Astrocyte of the cerebellum (primary cell): ENCODE results near the gene DTX4.

Source experiments
- DNase-seq: peaks from one replicate; pipeline ENCODE4 v3.0.0-alpha.2; 2011; ENCODE audit warnings: low read depth
- H3K4me3 ChIP-seq: 2 replicates; pipeline ENCODE4 v1.5.1; 2011; ENCODE audit warnings: mild to moderate bottlenecking, low read depth, low read length, moderate library complexity
- CTCF ChIP-seq: IDR thresholded peaks from 2 replicates; pipeline ENCODE4 v1.5.1; 2012; ENCODE audit warnings: low read length, low read depth, moderate library complexity, mild to moderate bottlenecking; ENCODE audit errors: missing control alignments
- in situ Hi-C: cut with HindIII; loops from 2 replicates; pipeline ENCODE4 v1.10.0; 2017; ENCODE audit warnings: low sequenced_read_pairs

The DTX4 gene

DNA sequence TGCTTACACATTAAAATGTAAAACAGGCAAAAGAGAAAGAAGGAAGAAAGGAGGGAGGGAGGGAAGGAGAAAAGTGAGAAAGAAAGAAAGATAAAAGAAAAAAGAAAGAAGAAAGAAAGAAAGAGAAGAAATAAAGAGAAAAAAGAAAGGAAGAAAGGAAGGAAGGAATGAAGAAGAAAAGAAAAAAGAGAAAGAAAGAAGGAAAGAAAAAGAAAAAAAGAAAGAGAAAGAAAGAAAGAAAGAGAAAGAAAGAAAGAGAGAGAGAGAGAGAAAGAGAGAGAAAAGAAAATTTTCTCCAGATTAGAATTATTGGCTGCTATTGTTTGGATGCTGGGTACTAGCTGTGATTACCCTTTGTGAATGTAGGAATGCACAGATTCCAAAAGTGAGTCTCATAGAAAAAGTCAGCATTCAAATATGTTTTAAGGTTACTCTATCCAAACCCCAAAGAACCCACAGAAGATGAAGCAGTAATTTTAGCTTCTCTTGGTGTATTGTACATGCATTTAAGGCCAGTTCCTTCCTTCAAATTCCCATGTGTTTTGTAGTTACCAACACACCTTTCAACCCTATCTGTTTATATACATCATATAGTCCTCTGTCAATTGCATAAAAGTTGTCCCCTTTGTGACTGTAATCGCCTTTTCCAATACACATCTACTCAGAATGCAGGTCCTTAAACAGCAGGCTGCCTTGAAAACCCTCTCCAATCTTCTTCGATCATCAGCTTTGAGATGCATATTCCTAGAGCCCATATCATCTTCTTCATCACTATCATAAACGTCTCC lies 30.1 kb upstream of the DTX4 start:
- TF ChIP-seq CTCF, result no peak
- peak overlapping the region; percentile 82 for H3K4me3 ChIP-seq
- DNase-seq, result peak; percentile 8
- in situ Hi-C loops, result no loop called here

DNA sequence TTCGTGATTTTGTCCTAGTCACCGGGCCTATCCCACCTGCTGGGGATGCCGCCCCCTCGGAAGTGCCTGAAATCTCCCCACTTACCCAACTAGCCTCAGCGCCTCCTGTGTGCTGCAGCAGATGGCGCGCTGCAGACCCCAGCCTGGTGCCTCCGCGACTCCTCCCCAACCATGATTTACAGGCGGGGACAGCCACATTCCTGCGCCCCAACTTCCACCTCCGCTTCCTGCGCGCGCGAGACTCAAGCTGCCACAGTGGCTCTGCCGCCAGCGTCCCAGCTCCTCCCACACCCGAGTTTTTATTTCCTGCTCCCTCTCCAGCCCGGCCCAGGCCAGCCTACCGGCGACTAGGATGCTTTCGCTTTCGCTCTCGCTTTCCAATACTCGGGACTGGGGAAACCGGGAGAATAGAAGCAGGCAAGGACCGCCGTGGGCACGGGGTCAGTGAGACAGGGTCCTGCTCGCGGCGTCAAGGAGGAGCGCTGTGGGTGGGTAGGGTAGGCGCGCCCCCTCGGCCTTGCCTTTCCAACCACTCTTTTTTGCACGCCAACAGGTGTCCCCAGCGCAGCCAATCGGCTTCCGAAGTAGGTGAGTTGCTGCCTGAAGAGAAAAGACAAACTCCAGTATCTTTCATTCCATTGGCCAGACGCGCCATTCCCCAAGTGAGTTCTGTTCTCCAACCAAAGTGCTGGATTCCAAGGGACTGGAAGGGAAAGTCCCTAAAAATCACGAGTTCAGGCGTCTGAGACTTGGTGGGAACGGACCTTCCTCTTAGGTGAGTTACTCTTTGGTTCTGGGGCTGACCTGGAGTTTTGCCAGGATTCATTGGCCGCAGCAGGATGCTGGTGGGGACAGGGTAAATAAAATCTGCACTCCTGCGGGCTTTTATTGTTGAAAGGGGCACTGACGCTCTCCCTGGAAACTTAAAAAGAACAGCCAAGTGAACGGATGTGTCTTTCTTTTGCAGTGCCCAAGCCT lies 29.1 kb upstream of the DTX4 start, which contains the start of gene FAM111A:
Gene FAM111A (plus strand): TSS at position 327 of the 978 bp plus-strand sequence. CDS start 6,017 bp downstream, outside the sequence.
- peak; percentile 69 for DNase-seq
- in situ Hi-C loops, result no loop called here
- TF ChIP-seq CTCF, result peak; percentile 55
- H3K4me3 ChIP-seq, result peak within 1 kb of the TSS; percentile 82

GRCh38 chr11:59144096-59144495 lies 27.8 kb upstream of the DTX4 start:
- no peak for DNase-seq
- TF ChIP-seq CTCF, result no peak
- in situ Hi-C loops, result no loop called here
- H3K4me3 ChIP-seq, result peak overlapping the region; percentile 47

GRCh38 chr11:59144579-59145345 lies 27.2 kb upstream of the DTX4 start:
- in situ Hi-C loops, result no loop called here
- peak; percentile 9 for TF ChIP-seq CTCF
- peak overlapping the region; percentile 47 for H3K4me3 ChIP-seq
- DNase-seq, result peak; percentile 68

- in situ Hi-C loops, result no loop called here
- no peak for DNase-seq
- TF ChIP-seq CTCF, result no peak
- peak overlapping the region; percentile 47 for H3K4me3 ChIP-seq
These were observed 26.4 kb upstream of the DTX4 start for GRCh38 chr11:59145534-59145933.

DNA sequence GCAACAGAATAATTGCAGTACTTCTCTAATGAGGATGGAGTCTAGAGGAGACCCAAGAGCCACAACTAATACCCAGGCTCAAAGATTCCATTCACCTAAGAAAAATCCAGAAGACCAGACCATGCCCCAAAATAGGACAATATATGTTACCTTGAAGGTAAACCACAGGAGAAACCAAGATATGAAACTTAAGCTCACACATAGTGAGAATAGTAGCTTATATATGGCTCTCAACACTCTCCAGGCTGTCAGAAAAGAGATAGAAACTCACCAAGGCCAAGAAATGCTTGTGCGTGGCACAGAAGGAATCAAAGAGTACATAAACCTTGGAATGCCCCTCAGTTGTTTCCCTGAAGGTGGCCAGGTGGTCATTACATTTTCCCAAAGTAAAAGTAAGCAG lies 20.2 kb upstream of the DTX4 start:
- in situ Hi-C loops, result no loop called here
- H3K4me3 ChIP-seq, result no peak overlapping the region
- no peak for TF ChIP-seq CTCF
- no peak for DNase-seq
